Measurements from ENCODE around the gene DNAH17. TPM values are rescaled to one million over a fixed set of nuclear protein-coding genes. Genes with fewer than 3 reads are reported as not detected.

DNAH17 gene
- total and polyA plus RNA-seq, 2 of the 13 experiments (the other 11 are each of a cell fraction or from before 2014, with no cell fraction given), result 0.86 to 1.6 TPM

DNA sequence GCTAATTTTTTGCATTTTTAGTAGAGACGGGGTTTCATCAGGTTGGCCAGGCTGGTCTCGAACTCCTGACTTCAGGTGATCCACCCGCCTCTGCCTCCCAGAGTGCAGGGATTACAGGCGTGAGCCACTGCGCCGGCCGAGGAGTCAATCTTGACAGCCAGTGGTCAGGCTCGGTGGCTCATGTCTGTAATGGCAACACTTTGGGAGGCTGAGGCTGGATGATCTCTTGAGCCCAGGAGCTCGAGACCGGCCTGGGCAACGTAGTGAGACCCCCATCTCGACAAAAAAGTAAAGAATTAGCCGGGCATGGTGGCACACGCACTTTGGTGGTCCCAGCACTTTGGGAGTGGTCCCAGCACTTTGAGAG lies 199.4 kb downstream of the DNAH17 start (continued):
- TF ChIP-seq, protein P1, sequence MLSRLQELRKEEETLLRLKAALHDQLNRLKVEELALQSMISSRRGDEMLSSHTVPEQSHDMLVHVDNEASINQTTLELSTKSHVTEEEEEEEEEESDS (CRISPR knock-in tag; IDR thresholded peaks at IDR 0.05; ENCODE audit: borderline replicate concordance), result no peak
- no peak for TF ChIP-seq E2F1 (CRISPR knock-in tag; IDR thresholded peaks at IDR 0.05)
- no peak for TF ChIP-seq NFKBIZ (CRISPR knock-in tag; IDR thresholded peaks at IDR 0.05)
- TF ChIP-seq SIX1 (CRISPR knock-in tag; IDR thresholded peaks at IDR 0.05; ENCODE audit: borderline replicate concordance), result no peak
- no peak for TF ChIP-seq GABPB1 (CRISPR knock-in tag; IDR thresholded peaks at IDR 0.05)
- TF ChIP-seq SRF (IDR thresholded peaks at IDR 0.05; ENCODE audit: low read depth, low read length), result no peak
- no peak for TF ChIP-seq DMAP1 (CRISPR knock-in tag; IDR thresholded peaks at IDR 0.05)
- no peak for TF ChIP-seq ZNF34 (CRISPR knock-in tag; IDR thresholded peaks at IDR 0.05; ENCODE audit: borderline replicate concordance)
- no peak for TF ChIP-seq POLR2AphosphoS2 (IDR thresholded peaks at IDR 0.05; ENCODE audit: low read depth, low read length)
- no peak for TF ChIP-seq BHLHE40 (IDR thresholded peaks at IDR 0.05; ENCODE audit: low read length)
- TF ChIP-seq ZBTB38 (CRISPR knock-in tag; IDR thresholded peaks at IDR 0.05), result no peak
- TF ChIP-seq, protein P2, sequence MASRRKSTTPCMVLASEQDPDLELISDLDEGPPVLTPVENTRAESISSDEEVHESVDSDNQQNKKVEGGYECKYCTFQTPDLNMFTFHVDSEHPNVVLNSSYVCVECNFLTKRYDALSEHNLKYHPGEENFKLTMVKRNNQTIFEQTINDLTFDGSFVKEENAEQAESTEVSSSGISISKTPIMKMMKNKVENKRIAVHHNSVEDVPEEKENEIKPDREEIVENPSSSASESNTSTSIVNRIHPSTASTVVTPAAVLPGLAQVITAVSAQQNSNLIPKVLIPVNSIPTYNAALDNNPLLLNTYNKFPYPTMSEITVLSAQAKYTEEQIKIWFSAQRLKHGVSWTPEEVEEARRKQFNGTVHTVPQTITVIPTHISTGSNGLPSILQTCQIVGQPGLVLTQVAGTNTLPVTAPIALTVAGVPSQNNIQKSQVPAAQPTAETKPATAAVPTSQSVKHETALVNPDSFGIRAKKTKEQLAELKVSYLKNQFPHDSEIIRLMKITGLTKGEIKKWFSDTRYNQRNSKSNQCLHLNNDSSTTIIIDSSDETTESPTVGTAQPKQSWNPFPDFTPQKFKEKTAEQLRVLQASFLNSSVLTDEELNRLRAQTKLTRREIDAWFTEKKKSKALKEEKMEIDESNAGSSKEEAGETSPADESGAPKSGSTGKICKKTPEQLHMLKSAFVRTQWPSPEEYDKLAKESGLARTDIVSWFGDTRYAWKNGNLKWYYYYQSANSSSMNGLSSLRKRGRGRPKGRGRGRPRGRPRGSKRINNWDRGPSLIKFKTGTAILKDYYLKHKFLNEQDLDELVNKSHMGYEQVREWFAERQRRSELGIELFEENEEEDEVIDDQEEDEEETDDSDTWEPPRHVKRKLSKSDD (CRISPR knock-in tag; IDR thresholded peaks at IDR 0.05; ENCODE audit: low read depth), result no peak
- TF ChIP-seq POLR2G (IDR thresholded peaks at IDR 0.05; ENCODE audit: low read depth, low read length), result no peak
- no peak for TF ChIP-seq ZNF350 (CRISPR knock-in tag; IDR thresholded peaks at IDR 0.05; ENCODE audit: borderline replicate concordance, low read depth)
- no peak for TF ChIP-seq ATM (IDR thresholded peaks at IDR 0.05; ENCODE audit: borderline replicate concordance)
- no peak for TF ChIP-seq ZSCAN12 (CRISPR knock-in tag; IDR thresholded peaks at IDR 0.05)
- TF ChIP-seq HOXD1 (CRISPR knock-in tag; IDR thresholded peaks at IDR 0.05), result no peak
- no peak for TF ChIP-seq HES4 (CRISPR knock-in tag; IDR thresholded peaks at IDR 0.05; ENCODE audit: borderline replicate concordance)
- no peak for TF ChIP-seq ZNF446 (CRISPR knock-in tag; IDR thresholded peaks at IDR 0.05)
- no peak for TF ChIP-seq FOXA3 (CRISPR knock-in tag; IDR thresholded peaks at IDR 0.05)
- no peak for TF ChIP-seq HNRNPUL1 (IDR thresholded peaks at IDR 0.05; ENCODE audit: low read depth, low read length)
- TF ChIP-seq CCAR2 (optimal IDR thresholded peaks at IDR 0.05; ENCODE audit: low read depth, low read length), result no peak
- TF ChIP-seq FOXK1 (CRISPR knock-in tag; IDR thresholded peaks at IDR 0.05; ENCODE audit: borderline replicate concordance, low read depth), result no peak
- no peak for TF ChIP-seq ZNF749 (CRISPR knock-in tag; IDR thresholded peaks at IDR 0.05; ENCODE audit: borderline replicate concordance)
- no peak for TF ChIP-seq PBX3 (CRISPR knock-in tag; IDR thresholded peaks at IDR 0.05; ENCODE audit: borderline replicate concordance)
- no peak for TF ChIP-seq YEATS4 (CRISPR knock-in tag; IDR thresholded peaks at IDR 0.05; ENCODE audit: borderline replicate concordance)
- TF ChIP-seq BORCS8-MEF2B (CRISPR knock-in tag; IDR thresholded peaks at IDR 0.05), result no peak
- no peak for TF ChIP-seq RXRB (CRISPR knock-in tag; IDR thresholded peaks at IDR 0.05; ENCODE audit: borderline replicate concordance)
- no peak for TF ChIP-seq ZSCAN31 (CRISPR knock-in tag; IDR thresholded peaks at IDR 0.05; ENCODE audit: low read depth)

All from HepG2 (cell line).